Endothelial cell of umbilical vein (primary cell): Measurements from ENCODE around the gene PAEP. TPM values are rescaled to one million over a fixed set of nuclear protein-coding genes. Genes with fewer than 3 reads are reported as not detected.

Source experiments
- BruUV-seq: library from RNA; stranded (reverse); fragments of 400-500 nt; replicated peaks from 2 replicates; lab custom pipeline; 2021; lab: Mats Ljungman, UMichigan
- CTCF ChIA-PET: fragments of 300-600, 350-600 bp; sonication (Branson Sonifier 250); formaldehyde crosslinking; loops from one replicate; lab custom pipeline; 2021; ENCODE audit warnings: antibody characterized with exemption, inconsistent platforms; lab: Charles Lee
- POLR2A ChIA-PET: fragments of 300-600, 350-600 bp; sonication (Branson Sonifier 250); formaldehyde crosslinking; loops from one replicate; lab custom pipeline; 2021; ENCODE audit warnings: antibody characterized with exemption, inconsistent platforms; lab: Charles Lee
- DNase-seq: peaks from one replicate; pipeline ENCODE4 v3.0.0-alpha.2; 2011; ENCODE audit warnings: low read depth, low spot score
- FAIRE-seq: peaks from 2 replicates; lab custom pipeline; 2011; peaks lifted over from hg19 to GRCh38; lab: Jason Lieb, UNC
- H2AFZ ChIP-seq: 2 replicates; pipeline ENCODE4 v1.6.0; 2012; ENCODE audit warnings: low read depth, low read length, control low read depth, inconsistent platforms
- H3K27ac ChIP-seq: 2 replicates; pipeline ENCODE4 v1.5.1; 2011; ENCODE audit warnings: low read depth, mild to moderate bottlenecking, control low read depth, low read length, moderate library complexity; ENCODE audit not compliant: insufficient read depth
- H3K27me3 ChIP-seq, 2 experiments: 2 replicates each; pipeline versions ENCODE4 v1.6.0 to v1.6.1; 2011; ENCODE audit warnings: low read length in 2 of 2, mixed read lengths in 1 of 2; ENCODE audit not compliant: control insufficient read depth in 2 of 2, insufficient read depth in 2 of 2
- H3K36me3 ChIP-seq, 2 experiments: 2 replicates in 1 of 2; 3 replicates in 1 of 2; pipeline ENCODE4 v1.5.1; 2011; ENCODE audit warnings: low read length in 2 of 2, mild to moderate bottlenecking in 1 of 2, moderate library complexity in 1 of 2; ENCODE audit not compliant: control insufficient read depth in 2 of 2, insufficient read depth in 2 of 2; ENCODE audit errors: extremely low read depth in 1 of 2
- H3K4me1 ChIP-seq: 3 replicates; pipeline ENCODE4 v1.5.1; 2011; ENCODE audit warnings: mild to moderate bottlenecking, low read length; ENCODE audit not compliant: control insufficient read depth, insufficient read depth; ENCODE audit errors: extremely low read depth
- H3K4me2 ChIP-seq: 2 replicates; pipeline ENCODE4 v1.6.1; 2011; ENCODE audit warnings: low read length, control low read depth, mixed read lengths; ENCODE audit not compliant: insufficient read depth
- H3K4me3 ChIP-seq, 3 experiments: fragments of 200-600 bp in 1 of 3; sonication (generic), shearing (Covaris generic) in 1 of 3; replicated peaks in 1 of 3; 2 replicates each; pipeline ENCODE4 v1.5.1; 2011 to 2016; ENCODE audit warnings: control low read depth in 3 of 3, low read length in 3 of 3, mild to moderate bottlenecking in 2 of 3, inconsistent platforms in 1 of 3, low read depth in 1 of 3, moderate library complexity in 1 of 3; ENCODE audit not compliant: insufficient read depth in 1 of 3
- H3K79me2 ChIP-seq: 2 replicates; pipeline ENCODE4 v1.6.0; 2012; ENCODE audit warnings: low read length, inconsistent platforms; ENCODE audit not compliant: control insufficient read depth, insufficient read depth
- H3K9ac ChIP-seq: replicated peaks from 2 replicates; pipeline ENCODE3; 2011; ENCODE audit warnings: low read length, control low read depth; ENCODE audit not compliant: insufficient read depth; ENCODE audit errors: extremely low read depth
- H3K9me1 ChIP-seq: replicated peaks from 3 replicates; pipeline ENCODE4 v1.6.0; 2011; ENCODE audit warnings: mild to moderate bottlenecking, low read length; ENCODE audit not compliant: control insufficient read depth, insufficient read depth; ENCODE audit errors: extremely low read depth
- H3K9me3 ChIP-seq: replicated peaks from 2 replicates; pipeline ENCODE4 v1.5.1; 2012; ENCODE audit warnings: low read length, inconsistent platforms; ENCODE audit not compliant: control insufficient read depth, insufficient read depth
- H4K20me1 ChIP-seq: replicated peaks from 2 replicates; pipeline ENCODE3; 2011; ENCODE audit warnings: mild to moderate bottlenecking, low read length; ENCODE audit not compliant: control insufficient read depth, insufficient read depth; ENCODE audit errors: extremely low read depth
- EZH2 ChIP-seq: IDR thresholded peaks from 2 replicates; pipeline ENCODE4 v1.6.1; 2012; ENCODE audit warnings: borderline replicate concordance, low read depth, mild to moderate bottlenecking, moderate library complexity, low read length, inconsistent platforms; ENCODE audit not compliant: severe bottlenecking
- FOS ChIP-seq: IDR thresholded peaks from 2 replicates; pipeline ENCODE4 v1.6.1; 2011; ENCODE audit warnings: mild to moderate bottlenecking, low read length, moderate library complexity, borderline replicate concordance; ENCODE audit not compliant: insufficient read depth
- GATA2 ChIP-seq: IDR thresholded peaks from 2 replicates; pipeline ENCODE4 v1.7.0; 2011; ENCODE audit warnings: low read depth, mild to moderate bottlenecking, moderate library complexity, mixed read lengths, low read length; ENCODE audit not compliant: insufficient read length, insufficient read depth
- JUN ChIP-seq: IDR thresholded peaks from 2 replicates; pipeline ENCODE4 v1.6.1; 2011; ENCODE audit warnings: borderline replicate concordance, low read depth; ENCODE audit not compliant: insufficient read length, insufficient read depth
- MYC ChIP-seq: IDR thresholded peaks from one replicate; pipeline ENCODE4 v1.6.1; 2011; ENCODE audit warnings: mild to moderate bottlenecking, low read depth, low read length
- POLR2A ChIP-seq: IDR thresholded peaks from 2 replicates; pipeline ENCODE4 v1.6.1; 2012; ENCODE audit warnings: low read depth, mild to moderate bottlenecking, control low read depth, low read length
- POLR2AphosphoS5 ChIP-seq: IDR thresholded peaks from 2 replicates; pipeline ENCODE4 v1.6.1; 2012; ENCODE audit warnings: low read depth, mild to moderate bottlenecking, control low read depth, low read length, moderate library complexity; ENCODE audit not compliant: insufficient read depth
- dilution Hi-C: fragments of 300-500 bp; cut with MboI; formaldehyde crosslinking; loops from one replicate; pipeline ENCODE4 v1.15.0; 2019; ENCODE audit warnings: low sequenced_read_pairs; ENCODE audit not compliant: extremely low pct_ligation_motif_present
- intact Hi-C: fragments of 100-400 bp; cut with micrococcal nuclease; formaldehyde crosslinking; loops from one replicate; pipeline ENCODE4 v1.10.0; 2022
- polyA plus RNA-seq, 4 experiments: library from polyadenylated mRNA; depleted of rRNA in 3 of 4; stranded (reverse) in 3 of 4; unstranded in 1 of 4; fragments of >200 nt; gene quantifications; 2 replicates each; pipeline versions ENCODE4 v1.2.1 to v1.2.3, GENCODE V29; 2011 to 2012; ENCODE audit warnings: missing spikeins in 1 of 4
- total RNA-seq: library from RNA; stranded (reverse); gene quantifications from 2 replicates; pipeline ENCODE4 v1.2.3, GENCODE V29; 2021
- TF ChIP-seq, protein P1 (sequence below): IDR thresholded peaks from 2 replicates; pipeline ENCODE4 v1.6.1; 2011; ENCODE audit not compliant: insufficient read depth, insufficient read length
- TF ChIP-seq, protein P2 (sequence below), 2 donors: IDR thresholded peaks; 1 replicate in 1 of 2; 2 replicates in 1 of 2; pipeline ENCODE4 v1.5.1; 2011; ENCODE audit warnings: low read length in 2 of 2, mild to moderate bottlenecking in 2 of 2, moderate library complexity in 2 of 2, control low read depth in 1 of 2, inconsistent platforms in 1 of 2, low read depth in 1 of 2; ENCODE audit not compliant: insufficient read depth in 1 of 2; ENCODE audit errors: extremely low read depth in 1 of 2

Gene PAEP
- total and polyA plus RNA-seq, 2 donors (not counting 3 experiments of a cell fraction or from before 2014, with no cell fraction given) = not detected

DNA sequence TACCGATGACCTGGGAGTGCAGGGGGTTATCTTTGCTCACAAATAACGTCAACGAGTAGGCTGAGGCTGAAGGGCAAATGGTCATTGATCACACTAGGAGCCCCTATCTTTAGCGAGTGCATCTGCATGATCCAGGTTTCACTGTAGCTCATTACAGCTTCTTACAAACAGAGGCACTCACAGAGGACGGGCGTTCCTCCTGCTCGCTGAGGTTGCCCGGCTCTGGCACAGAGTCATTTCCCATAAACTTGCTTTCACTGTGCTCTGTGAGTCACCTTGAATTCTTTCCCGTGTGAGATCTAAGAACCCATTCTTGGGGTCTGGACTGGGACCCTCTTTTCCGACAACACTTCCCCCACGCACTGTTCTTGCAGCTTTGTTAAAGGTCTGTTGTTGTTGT lies 1.9 kb upstream of the PAEP start:
- POLR2A ChIA-PET = no interaction called here
- TF ChIP-seq GATA2 = no peak

DNA sequence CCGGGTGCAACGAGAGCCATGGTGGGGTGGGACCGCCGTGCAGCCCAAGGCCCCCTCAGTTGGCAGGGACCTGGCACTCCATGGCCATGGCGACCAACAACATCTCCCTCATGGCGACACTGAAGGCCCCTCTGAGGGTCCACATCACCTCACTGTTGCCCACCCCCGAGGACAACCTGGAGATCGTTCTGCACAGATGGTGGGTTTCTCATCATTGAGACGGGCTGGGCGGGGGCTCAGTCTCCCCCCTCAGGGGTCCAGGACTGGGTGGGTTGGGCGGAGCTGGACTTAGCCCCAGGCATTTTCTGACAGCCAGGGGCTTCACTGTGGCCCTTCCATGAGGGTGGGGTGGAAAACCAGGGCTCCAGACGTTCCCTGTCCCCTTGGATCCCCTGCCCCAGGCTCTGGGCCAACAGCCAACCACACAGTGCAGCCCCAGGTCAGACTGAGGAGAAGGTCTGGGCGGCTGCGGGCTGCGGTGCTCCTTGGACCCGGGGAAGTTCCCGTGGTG lies 734 bp downstream of the PAEP start:
- Histone ChIP-seq H3K4me2 (no peak overlapping the region), H3K4me3 (no peak overlapping the region), H3K36me3 (no peaks in the 10 kb centered on the region), H3K9me1 (no peaks in the 10 kb centered on the region), H3K27me3 (no peaks in the 10 kb centered on the region), H3K9me3 (no peaks in the 10 kb centered on the region), H3K79me2 (no peaks in the 10 kb centered on the region), H3K27ac (no peak overlapping the region), H3K4me1 (no peaks in the 10 kb centered on the region), H2AFZ (no peak overlapping the region), H3K9ac (no peak overlapping the region), H4K20me1 (no peaks in the 10 kb centered on the region)
- dilution Hi-C loops (no loop called here), intact Hi-C loops (no loop called here)
- DNase-seq (no peak), FAIRE-seq (no peak)
- POLR2A ChIA-PET = no interaction called here
- TF ChIP-seq POLR2AphosphoS5 (no peak), MYC (no peak), POLR2A (no peak), EZH2 (no peak), FOS (no peak), JUN (no peak), GATA2 (no peak)
- TF ChIP-seq, protein P1, sequence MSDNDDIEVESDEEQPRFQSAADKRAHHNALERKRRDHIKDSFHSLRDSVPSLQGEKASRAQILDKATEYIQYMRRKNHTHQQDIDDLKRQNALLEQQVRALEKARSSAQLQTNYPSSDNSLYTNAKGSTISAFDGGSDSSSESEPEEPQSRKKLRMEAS = no peak
- TF ChIP-seq, protein P2, sequence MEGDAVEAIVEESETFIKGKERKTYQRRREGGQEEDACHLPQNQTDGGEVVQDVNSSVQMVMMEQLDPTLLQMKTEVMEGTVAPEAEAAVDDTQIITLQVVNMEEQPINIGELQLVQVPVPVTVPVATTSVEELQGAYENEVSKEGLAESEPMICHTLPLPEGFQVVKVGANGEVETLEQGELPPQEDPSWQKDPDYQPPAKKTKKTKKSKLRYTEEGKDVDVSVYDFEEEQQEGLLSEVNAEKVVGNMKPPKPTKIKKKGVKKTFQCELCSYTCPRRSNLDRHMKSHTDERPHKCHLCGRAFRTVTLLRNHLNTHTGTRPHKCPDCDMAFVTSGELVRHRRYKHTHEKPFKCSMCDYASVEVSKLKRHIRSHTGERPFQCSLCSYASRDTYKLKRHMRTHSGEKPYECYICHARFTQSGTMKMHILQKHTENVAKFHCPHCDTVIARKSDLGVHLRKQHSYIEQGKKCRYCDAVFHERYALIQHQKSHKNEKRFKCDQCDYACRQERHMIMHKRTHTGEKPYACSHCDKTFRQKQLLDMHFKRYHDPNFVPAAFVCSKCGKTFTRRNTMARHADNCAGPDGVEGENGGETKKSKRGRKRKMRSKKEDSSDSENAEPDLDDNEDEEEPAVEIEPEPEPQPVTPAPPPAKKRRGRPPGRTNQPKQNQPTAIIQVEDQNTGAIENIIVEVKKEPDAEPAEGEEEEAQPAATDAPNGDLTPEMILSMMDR (IDR thresholded peaks at IDR 0.05; ENCODE audit: extremely low read depth in 1 of 2, insufficient read depth in 1 of 2, low read depth in 1 of 2, low read length in 2 of 2) = no peak
- BruUV-seq = no TSS peak
- CTCF ChIA-PET = no interaction called here

More for the DNA sequence above, 1.9 kb upstream of the PAEP start:
- Histone ChIP-seq H3K4me1 (no peaks in the 10 kb centered on the region), H3K4me2 (no peak overlapping the region), H2AFZ (no peak overlapping the region), H3K27ac (no peak overlapping the region), H3K27me3 (no peaks in the 10 kb centered on the region), H3K9ac (no peak overlapping the region), H3K79me2 (no peaks in the 10 kb centered on the region), H3K36me3 (no peaks in the 10 kb centered on the region), H3K4me3 (no peak overlapping the region), H4K20me1 (no peaks in the 10 kb centered on the region), H3K9me1 (no peaks in the 10 kb centered on the region), H3K9me3 (no peaks in the 10 kb centered on the region)
- BruUV-seq = no TSS peak
- dilution Hi-C loops = no loop called here
- intact Hi-C loops = no loop called here
- CTCF ChIA-PET = no interaction called here
- DNase-seq (no peak), FAIRE-seq (no peak)
